NB4 (cell line): ENCODE data around the gene KCNAB1.

ENCODE experiments used
- DNase-seq: peaks from one replicate; pipeline ENCODE4 v3.0.0; 2010; ENCODE audit warnings: low read depth
- H3K4me3 ChIP-seq: one replicate; pipeline ENCODE4 v1.5.1; 2011; ENCODE audit warnings: mild to moderate bottlenecking, low read depth, low read length, moderate library complexity
- CTCF ChIP-seq: IDR thresholded peaks from one replicate; pipeline ENCODE4 v1.5.1; 2012; ENCODE audit warnings: low read depth, low read length
- MAX ChIP-seq: IDR thresholded peaks from 2 replicates; pipeline ENCODE4 v1.6.1; 2011; ENCODE audit warnings: low read depth, low read length
- MYC ChIP-seq: IDR thresholded peaks from 2 replicates; pipeline ENCODE4 v1.6.1; 2011; ENCODE audit warnings: low read depth, low read length
- POLR2A ChIP-seq: IDR thresholded peaks from 2 replicates; pipeline ENCODE4 v1.6.1; 2011; ENCODE audit warnings: mild to moderate bottlenecking; ENCODE audit not compliant: insufficient read length; ENCODE audit errors: extremely low read depth

KCNAB1 gene

GRCh38 chr3:156353563-156353962 is 233.2 kb downstream of the KCNAB1 start:
- TF ChIP-seq MAX, result no peak
- no peak for TF ChIP-seq POLR2A
- no peak for TF ChIP-seq MYC
- H3K4me3 ChIP-seq, result no peak overlapping the region
- DNase-seq, result peak; percentile 67

- TF ChIP-seq CTCF (no peak), MYC (no peak), POLR2A (no peak), MAX (no peak)
- no peak for DNase-seq
- H3K4me3 ChIP-seq, result no peak overlapping the region
Measured at GRCh38 chr3:156356537-156357363, 236.4 kb downstream of the KCNAB1 start.

GRCh38 chr3:156358232-156358631 is 237.9 kb downstream of the KCNAB1 start:
- TF ChIP-seq MYC, result no peak
- TF ChIP-seq CTCF, result no peak
- no peak for TF ChIP-seq POLR2A
- TF ChIP-seq MAX, result no peak
- no peak for DNase-seq
- H3K4me3 ChIP-seq, result no peak overlapping the region

GRCh38 chr3:156359368-156359767 is 239.0 kb downstream of the KCNAB1 start:
- DNase-seq, result no peak
- TF ChIP-seq MAX, result no peak
- TF ChIP-seq MYC, result no peak
- TF ChIP-seq POLR2A, result no peak
- no peak for TF ChIP-seq CTCF
- H3K4me3 ChIP-seq, result no peak overlapping the region

GRCh38 chr3:156360083-156360482 is 239.7 kb downstream of the KCNAB1 start:
- H3K4me3 ChIP-seq, result no peak overlapping the region
- no peak for DNase-seq
- TF ChIP-seq MYC (no peak), MAX (no peak), CTCF (no peak), POLR2A (no peak)

- H3K4me3 ChIP-seq, result no peak overlapping the region
- no peak for TF ChIP-seq CTCF
- no peak for TF ChIP-seq MAX
- no peak for TF ChIP-seq MYC
- no peak for TF ChIP-seq POLR2A
- no peak for DNase-seq
Measured at GRCh38 chr3:156360963-156361362, 240.6 kb downstream of the KCNAB1 start.
